NCI-H128 (cell line): ENCODE results near the gene ULK2.
A peak's percentile ranks its signal among the peaks of the same experiment; 100 is the strongest.
"Not testable (repeated sequence)": the region's sequence is repeated elsewhere in the genome, so short reads cannot be mapped to it uniquely, and the experiment has no call there.

Experiments
- DNase-seq: peaks from one replicate; lab custom pipeline; 2025; ENCODE audit not compliant: unreplicated experiment; lab: John Stamatoyannopoulos, UW

The ULK2 gene

GRCh38 chr17:19768046-19768782, 99.5 kb downstream of the ULK2 start:
- DNase-seq, result no peak

- peak; percentile 6 for DNase-seq
Measured at GRCh38 chr17:19766421-19767270, 101.1 kb downstream of the ULK2 start.

DNA sequence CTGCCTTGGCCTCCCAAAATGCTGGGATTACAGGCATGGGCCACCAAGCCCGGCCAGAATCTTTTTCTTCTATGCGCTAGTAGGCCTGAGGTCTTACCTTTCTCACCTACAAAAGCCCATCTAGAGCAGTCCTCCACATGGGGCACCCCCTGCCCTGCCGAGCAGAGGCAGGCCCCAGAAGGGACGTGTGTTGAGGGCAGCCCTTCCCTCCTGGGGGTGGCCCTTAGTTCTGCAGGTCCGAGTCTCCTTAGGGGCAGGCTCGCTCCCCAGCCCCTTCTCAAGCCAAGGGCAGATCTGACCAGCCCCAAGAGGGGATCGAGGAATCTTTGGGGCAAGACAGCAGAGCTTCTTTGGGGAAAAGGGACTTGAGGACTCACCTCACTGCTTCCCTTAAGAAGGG, 101.7 kb downstream of the ULK2 start:
- DNase-seq, result no peak

- not testable (repeated sequence) for DNase-seq
Measured at GRCh38 chr17:19763991-19764390, 103.7 kb downstream of the ULK2 start.

DNA sequence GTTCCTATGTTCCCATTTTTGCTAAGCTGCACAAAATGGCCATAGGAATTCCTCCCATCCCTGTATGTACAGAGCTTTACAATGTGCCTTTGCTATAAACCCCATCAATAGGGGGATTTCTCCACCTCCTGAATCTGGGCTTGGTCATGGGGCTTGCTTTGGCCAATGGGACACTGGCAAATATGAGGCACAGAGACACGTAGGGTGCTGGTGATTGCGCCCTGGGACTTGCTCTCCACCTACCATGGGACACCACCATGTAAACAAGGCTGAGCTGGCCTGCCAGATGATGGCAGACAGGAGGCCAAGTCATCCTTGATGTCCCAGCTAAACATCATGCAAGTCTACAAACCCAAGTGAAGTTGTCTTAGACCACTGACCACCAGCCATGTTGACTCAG, 104.3 kb downstream of the ULK2 start:
- DNase-seq, result no peak

GRCh38 chr17:19762515-19762961, 105.2 kb downstream of the ULK2 start:
- peak; percentile 21 for DNase-seq

- no peak for DNase-seq
Measured at GRCh38 chr17:19760746-19761145, 107.0 kb downstream of the ULK2 start.

DNA sequence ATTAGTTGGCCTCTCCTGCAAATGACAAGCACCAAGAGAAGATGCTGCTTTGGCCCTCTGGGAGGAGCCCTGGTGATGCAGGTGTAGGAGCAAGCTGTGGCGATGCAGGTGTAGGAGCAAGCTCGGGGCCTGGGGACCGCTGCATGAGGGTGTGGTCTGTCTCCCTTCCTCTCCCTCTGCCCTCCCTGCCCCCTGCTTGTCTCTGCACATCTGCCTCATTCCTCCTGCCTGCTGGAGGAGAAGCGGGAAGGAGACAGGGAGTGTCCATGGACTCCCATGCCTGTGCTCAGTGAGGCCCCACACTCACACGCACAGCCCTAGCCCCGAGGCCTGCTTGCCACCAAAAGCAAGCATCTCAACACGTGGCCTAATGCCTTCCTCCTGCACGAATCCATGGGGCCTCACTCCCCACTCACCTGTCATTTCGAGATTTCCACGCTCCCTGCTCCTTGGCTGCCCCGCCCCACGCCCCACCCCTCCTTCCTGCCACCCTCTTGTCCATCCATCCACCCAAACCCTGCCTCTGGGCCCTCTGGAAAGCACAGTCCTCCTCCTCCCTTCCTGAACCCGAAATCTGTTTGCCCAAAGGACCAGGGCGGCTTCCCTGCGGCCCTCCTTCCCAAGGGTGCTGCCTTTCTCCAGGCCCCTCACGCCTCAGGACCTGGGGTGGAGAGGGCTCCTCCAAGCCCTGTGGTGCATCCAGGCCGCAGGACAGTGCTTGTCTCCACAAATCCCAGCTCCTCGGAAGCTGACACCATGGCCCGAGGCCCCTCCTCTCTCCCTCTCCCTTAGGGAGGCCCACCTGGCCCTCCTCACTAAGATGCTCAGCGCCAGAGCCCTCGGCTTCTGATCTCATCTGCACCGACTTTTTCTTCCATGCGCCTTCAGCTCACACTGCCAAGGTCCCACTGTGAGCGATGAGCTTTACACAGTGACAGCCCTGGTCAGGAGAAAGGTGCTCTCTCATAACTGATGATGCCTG, 107.9 kb downstream of the ULK2 start:
- no peak for DNase-seq

DNA sequence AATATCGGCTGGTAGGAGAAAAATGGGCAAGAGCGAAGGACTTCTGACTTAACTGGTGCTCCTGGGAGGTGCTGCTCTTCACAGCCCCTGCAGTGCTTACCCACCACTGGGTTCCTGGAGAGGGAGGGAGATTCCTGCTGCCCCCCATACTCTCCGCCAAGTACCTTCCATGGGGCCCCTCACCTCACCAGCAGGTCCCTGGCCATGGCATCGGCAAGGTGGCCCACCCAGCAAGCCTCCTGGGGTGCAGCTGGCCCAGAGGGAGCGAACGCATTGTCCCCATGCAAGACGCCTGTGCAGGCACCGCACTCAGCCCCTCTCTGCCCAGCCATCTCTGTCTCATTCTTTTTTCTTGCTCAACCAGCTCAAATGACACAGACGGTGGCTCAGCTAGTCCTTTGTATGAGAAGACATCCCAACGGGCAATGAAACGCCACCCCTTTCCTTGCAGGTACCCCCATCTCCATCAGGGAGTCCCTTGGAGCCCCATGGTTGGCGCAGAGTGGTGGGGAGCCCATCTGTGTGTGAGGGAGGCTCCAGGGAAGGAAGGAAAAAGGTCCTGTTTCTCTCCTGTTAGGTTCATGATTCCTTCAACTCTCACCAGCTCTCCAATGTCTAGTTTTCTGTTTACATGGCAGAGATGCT, 110.1 kb downstream of the ULK2 start:
- no peak for DNase-seq

GRCh38 chr17:19756546-19756945, 111.2 kb downstream of the ULK2 start:
- DNase-seq, result no peak

- DNase-seq, result no peak
Measured at GRCh38 chr17:19755821-19756510, 111.8 kb downstream of the ULK2 start.

- no peak for DNase-seq
Measured at GRCh38 chr17:19755392-19755791, 112.3 kb downstream of the ULK2 start.

DNA sequence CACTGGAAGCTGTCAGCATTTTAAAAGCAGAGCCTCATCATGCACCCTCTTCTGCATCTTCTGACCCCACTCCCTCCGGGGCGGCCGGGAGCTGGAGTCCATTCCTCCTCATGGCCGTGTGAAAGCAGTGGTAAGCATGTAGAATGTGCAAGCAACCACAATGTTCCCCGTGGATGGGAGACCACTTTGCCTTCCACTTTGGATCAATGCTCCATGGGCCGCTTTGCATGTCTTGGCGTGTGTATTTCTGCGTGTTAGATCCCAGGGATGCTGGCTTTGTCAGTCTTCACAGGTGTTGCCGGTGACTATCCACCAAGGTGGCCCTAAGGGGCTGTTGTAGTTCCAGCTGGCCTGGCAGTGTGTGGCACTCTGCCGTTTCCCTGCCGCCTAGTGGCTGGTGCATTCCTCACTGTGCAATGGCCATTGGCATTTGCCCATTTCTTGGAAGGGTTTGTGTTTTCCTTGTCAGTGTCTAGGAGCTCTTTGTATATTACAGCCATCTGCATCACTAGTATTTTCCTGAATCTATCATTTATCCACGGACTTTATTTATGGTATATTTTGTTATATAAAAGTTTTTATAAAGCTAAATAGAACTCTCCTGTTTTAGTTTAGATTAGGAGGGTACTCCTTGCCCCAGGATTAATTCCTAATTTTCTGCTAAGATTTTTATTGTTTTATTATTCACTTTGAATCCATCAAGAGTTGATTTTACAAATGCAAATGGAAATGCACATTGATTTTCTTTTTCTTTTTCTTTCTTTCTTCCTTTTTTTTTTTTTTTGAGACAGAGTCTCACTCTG, 113.9 kb downstream of the ULK2 start:
- peak; percentile 13 for DNase-seq

DNA sequence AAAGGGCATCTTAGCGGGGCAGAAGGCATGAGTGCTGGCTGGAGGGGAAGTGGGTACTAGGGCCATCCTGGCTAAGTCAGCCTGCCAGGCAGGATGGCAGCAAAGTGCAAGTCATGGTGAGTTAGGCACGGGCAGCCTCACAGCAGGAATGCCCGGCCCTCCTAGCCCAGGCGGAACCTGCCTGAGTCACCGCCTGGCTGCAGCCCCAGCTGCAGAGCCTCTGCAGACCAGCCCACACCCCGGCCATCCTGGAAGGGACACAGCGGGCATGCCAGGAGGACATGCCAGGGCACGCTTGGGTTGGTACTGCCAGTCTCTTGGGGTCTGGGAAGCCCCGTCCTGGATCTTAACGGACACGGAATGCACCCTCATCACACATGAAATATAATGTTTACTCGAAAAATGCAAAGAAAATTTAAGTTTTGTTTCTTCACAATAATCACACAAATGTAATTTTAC, 114.7 kb downstream of the ULK2 start:
- DNase-seq, result no peak

DNA sequence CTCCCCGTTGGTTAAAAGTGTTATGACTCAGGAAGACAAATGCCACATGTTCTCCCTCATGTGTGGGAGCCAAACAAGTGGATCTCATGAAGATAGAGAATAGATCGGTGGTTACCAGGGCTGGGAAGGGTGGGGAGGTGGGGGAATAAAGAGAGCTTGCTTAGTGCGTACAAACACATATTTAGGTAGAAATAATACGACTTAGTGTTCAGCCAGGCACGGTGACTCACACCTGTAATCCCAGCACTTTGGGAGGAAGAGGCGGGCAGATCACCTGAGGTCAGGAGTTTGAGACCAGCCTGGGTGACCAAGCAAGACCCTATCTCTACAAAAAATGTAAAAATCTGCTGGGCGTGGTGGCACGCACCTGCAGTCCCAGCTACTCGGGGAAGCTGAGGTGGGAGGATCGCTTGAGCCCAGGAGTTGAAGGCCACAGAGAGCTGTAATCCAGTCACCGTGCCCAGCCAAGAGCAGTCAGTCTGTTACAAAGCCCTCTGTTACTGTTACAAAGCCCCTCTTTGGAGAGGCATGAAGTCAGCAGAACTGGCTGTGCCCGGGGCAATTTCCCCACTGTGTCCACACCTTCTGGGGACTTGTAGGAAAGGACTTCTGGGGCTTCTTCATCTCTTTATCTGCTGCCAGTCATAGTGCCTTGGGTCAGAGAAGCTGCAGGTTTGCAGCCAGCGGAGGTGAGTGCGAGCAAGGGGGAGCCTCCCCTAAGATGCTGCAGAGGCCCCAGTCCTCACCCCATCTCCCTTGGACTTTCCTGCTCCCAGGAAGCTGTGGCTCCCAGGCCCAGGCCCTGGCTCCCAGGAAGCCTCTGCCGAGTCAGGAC, 115.3 kb downstream of the ULK2 start:
- no peak for DNase-seq

DNA sequence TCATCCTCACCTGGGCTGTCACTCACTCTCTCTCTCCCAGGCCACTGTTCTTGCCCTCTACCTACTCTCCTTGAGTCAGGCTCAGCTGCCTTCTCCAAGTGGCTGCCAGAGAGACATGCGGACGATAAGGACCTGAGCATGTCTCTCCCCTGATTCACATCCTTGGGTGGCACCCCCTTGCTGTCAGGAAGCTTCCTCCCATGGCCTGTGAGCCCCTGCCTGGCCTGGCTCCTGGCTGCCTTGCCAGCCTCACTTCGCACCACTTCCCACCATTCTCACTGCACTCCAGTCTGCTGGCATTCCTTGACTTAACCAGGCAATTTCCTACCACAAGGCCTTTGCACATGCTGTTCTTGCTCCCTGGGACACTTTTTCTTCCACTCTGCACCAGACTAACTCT, 116.9 kb downstream of the ULK2 start:
- no peak for DNase-seq

GRCh38 chr17:19750020-19750572, 117.6 kb downstream of the ULK2 start:
- DNase-seq, result no peak

DNA sequence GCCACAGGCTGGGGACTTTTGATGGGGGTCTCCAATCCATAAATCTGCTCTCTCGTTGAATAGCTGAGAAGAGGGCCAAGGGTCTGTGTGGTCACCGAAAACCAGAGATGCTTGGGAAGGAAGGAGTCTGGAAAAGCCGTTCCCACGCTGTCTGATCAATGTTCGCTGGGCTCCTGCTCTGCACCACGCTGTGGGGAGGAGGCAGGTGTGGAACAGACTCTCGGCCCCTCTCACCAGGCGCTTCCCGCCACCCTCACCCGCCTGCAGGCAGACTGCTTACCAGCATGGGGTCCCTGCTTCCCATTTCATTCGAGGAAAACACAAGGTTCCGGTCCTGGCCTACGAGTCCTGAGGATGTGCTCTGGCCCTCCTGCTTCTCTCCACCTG, 118.9 kb downstream of the ULK2 start:
- no peak for DNase-seq
